HEK293 (cell line): Measurements from ENCODE around the gene CPN2.

Experiments used
- GLIS2 ChIP-seq: fragments of 450-650 bp; formaldehyde crosslinking; IDR thresholded peaks from 2 replicates; pipeline ENCODE4 v1.5.1; 2016; ENCODE audit warnings: missing biosample characterization, missing genetic modification characterization
- HOXD13 ChIP-seq: sonication (generic); formaldehyde crosslinking; IDR thresholded peaks from 2 replicates; pipeline ENCODE4 v1.8.0; 2022; ENCODE audit warnings: missing genetic modification reagents, borderline replicate concordance
- INSM2 ChIP-seq: fragments of 450-650 bp; formaldehyde crosslinking; IDR thresholded peaks from 2 replicates; pipeline ENCODE4 v1.5.1; 2016; ENCODE audit warnings: missing biosample characterization, missing genetic modification characterization
- PRDM6 ChIP-seq: fragments of 450-650 bp; formaldehyde crosslinking; IDR thresholded peaks from 2 replicates; pipeline ENCODE4 v1.5.1; 2017; ENCODE audit warnings: missing biosample characterization, missing genetic modification characterization
- TRIM28 ChIP-seq: IDR thresholded peaks from 2 replicates; pipeline ENCODE4 v1.6.1; 2011; ENCODE audit warnings: low read length, control low read depth, borderline replicate concordance
- ZBTB11 ChIP-seq: fragments of 450-650 bp; formaldehyde crosslinking; conservative IDR thresholded peaks from 2 replicates; pipeline ENCODE4 v1.5.1; 2016; ENCODE audit warnings: low read depth, missing biosample characterization, missing genetic modification characterization
- ZNF10 ChIP-seq: fragments of 450-650 bp; formaldehyde crosslinking; IDR thresholded peaks from 2 replicates; pipeline ENCODE4 v1.5.1; 2017; ENCODE audit warnings: missing biosample characterization, missing genetic modification characterization
- ZNF155 ChIP-seq: fragments of 450-650 bp; formaldehyde crosslinking; IDR thresholded peaks from 2 replicates; pipeline ENCODE4 v1.5.1; 2016; ENCODE audit warnings: missing biosample characterization, missing genetic modification characterization
- ZNF157 ChIP-seq: fragments of 450-650 bp; formaldehyde crosslinking; IDR thresholded peaks from 2 replicates; pipeline ENCODE4 v1.5.1; 2016; ENCODE audit warnings: missing biosample characterization, missing genetic modification characterization
- ZNF174 ChIP-seq: fragments of 450-650 bp; formaldehyde crosslinking; IDR thresholded peaks from 2 replicates; pipeline ENCODE4 v1.5.0; 2017; ENCODE audit warnings: missing biosample characterization, mild to moderate bottlenecking, missing genetic modification characterization
- ZNF175 ChIP-seq: fragments of 450-650 bp; formaldehyde crosslinking; IDR thresholded peaks from 2 replicates; pipeline ENCODE4 v1.5.1; 2016; ENCODE audit warnings: missing biosample characterization, missing genetic modification characterization
- ZNF18 ChIP-seq: fragments of 450-650 bp; formaldehyde crosslinking; IDR thresholded peaks from 2 replicates; pipeline ENCODE4 v1.5.1; 2016; ENCODE audit warnings: missing biosample characterization, missing genetic modification characterization
- ZNF19 ChIP-seq: fragments of 450-650 bp; formaldehyde crosslinking; IDR thresholded peaks from 2 replicates; pipeline ENCODE4; 2016; ENCODE audit warnings: missing biosample characterization, missing genetic modification characterization, low read depth
- ZNF292 ChIP-seq: fragments of 450-650 bp; formaldehyde crosslinking; IDR thresholded peaks from 2 replicates; pipeline ENCODE4 v1.5.1; 2016; ENCODE audit warnings: low read depth, missing biosample characterization, missing genetic modification characterization, borderline replicate concordance
- ZNF302 ChIP-seq: fragments of 450-650 bp; formaldehyde crosslinking; IDR thresholded peaks from 2 replicates; pipeline ENCODE4 v1.5.1; 2016; ENCODE audit warnings: missing biosample characterization, missing genetic modification characterization, low read depth
- ZNF488 ChIP-seq: fragments of 450-650 bp; formaldehyde crosslinking; IDR thresholded peaks from 2 replicates; pipeline ENCODE4 v1.5.1; 2016; ENCODE audit warnings: missing biosample characterization, missing genetic modification characterization
- ZNF513 ChIP-seq: fragments of 450-650 bp; IDR thresholded peaks from 2 replicates; pipeline ENCODE4 v1.5.1; 2018; ENCODE audit warnings: missing biosample characterization, missing genetic modification characterization
- ZNF529 ChIP-seq: fragments of 450-650 bp; formaldehyde crosslinking; IDR thresholded peaks from 2 replicates; pipeline ENCODE4 v1.5.1; 2017; ENCODE audit warnings: missing genetic modification characterization, missing biosample characterization; ENCODE audit not compliant: insufficient replicate concordance
- ZNF561 ChIP-seq: fragments of 450-650 bp; IDR thresholded peaks from 2 replicates; pipeline ENCODE4 v1.5.1; 2018; ENCODE audit warnings: missing biosample characterization, missing genetic modification characterization, borderline replicate concordance
- ZNF660 ChIP-seq: fragments of 450-650 bp; IDR thresholded peaks from 2 replicates; pipeline ENCODE4 v1.5.1; 2018; ENCODE audit warnings: missing biosample characterization, mild to moderate bottlenecking, missing genetic modification characterization
- ZNF692 ChIP-seq: fragments of 450-650 bp; formaldehyde crosslinking; IDR thresholded peaks from 2 replicates; pipeline ENCODE4 v1.5.1; 2016; ENCODE audit warnings: missing biosample characterization, missing genetic modification characterization
- ZNF704 ChIP-seq: fragments of 450-650 bp; formaldehyde crosslinking; IDR thresholded peaks from 2 replicates; pipeline ENCODE4 v1.5.1; 2016; ENCODE audit warnings: missing biosample characterization, missing genetic modification characterization
- ZSCAN18 ChIP-seq: fragments of 450-650 bp; formaldehyde crosslinking; IDR thresholded peaks from 2 replicates; pipeline ENCODE4 v1.5.1; 2016; ENCODE audit warnings: missing biosample characterization, missing genetic modification characterization
- ZXDB ChIP-seq: fragments of 450-650 bp; formaldehyde crosslinking; IDR thresholded peaks from 2 replicates; pipeline ENCODE4 v1.5.1; 2016; ENCODE audit warnings: missing biosample characterization, missing genetic modification characterization

CPN2 gene

GRCh38 chr3:194333212-194333980 lies 17.7 kb downstream of the CPN2 start (continued):
- TF ChIP-seq ZNF292 (no peak), ZBTB11 (tag by site-specific recombination) (no peak), ZNF19 (tag by site-specific recombination) (no peak), ZNF175 (no peak), ZNF529 (no peak), GLIS2 (peak; percentile 97), INSM2 (tag by site-specific recombination) (peak; percentile 46; the same call in 1 of the 2 replicates), PRDM6 (tag by site-specific recombination) (no peak), ZNF18 (tag by site-specific recombination) (no peak), ZNF10 (tag by site-specific recombination) (no peak), ZNF513 (tag by site-specific recombination) (no peak), ZNF302 (tag by site-specific recombination) (no peak), TRIM28 (0 out of 2 replicates have a peak, but pooled peaks have one; percentile 55), ZNF660 (no peak; the same call in 1 of the 2 replicates), ZNF488 (tag by site-specific recombination) (no peak), HOXD13 (no peak), ZSCAN18 (tag by site-specific recombination) (no peak), ZNF157 (tag by site-specific recombination) (no peak), ZNF155 (tag by site-specific recombination) (no peak), ZNF692 (no peak), ZXDB (tag by site-specific recombination) (no peak), ZNF704 (no peak), ZNF174 (tag by site-specific recombination) (no peak), ZNF561 (tag by site-specific recombination) (no peak)
